Stimulated activated CD8-positive, alpha-beta memory T cell treated with anti-CD3 and anti-CD28 coated beads, Interleukin-7, amount 100 ng/mL, for 48 hours (primary cell): ENCODE results near the gene MRPL55.
A peak's percentile ranks its signal among the peaks of the same experiment; 100 is the strongest.

Source experiments
- DNase-seq, 2 donors: peaks; one replicate each; pipeline ENCODE4 v3.0.0-alpha.2; 2020; ENCODE audit warnings: low read depth in 1 of 2; ENCODE audit errors: extremely low read depth in 1 of 2

The MRPL55 gene

DNA sequence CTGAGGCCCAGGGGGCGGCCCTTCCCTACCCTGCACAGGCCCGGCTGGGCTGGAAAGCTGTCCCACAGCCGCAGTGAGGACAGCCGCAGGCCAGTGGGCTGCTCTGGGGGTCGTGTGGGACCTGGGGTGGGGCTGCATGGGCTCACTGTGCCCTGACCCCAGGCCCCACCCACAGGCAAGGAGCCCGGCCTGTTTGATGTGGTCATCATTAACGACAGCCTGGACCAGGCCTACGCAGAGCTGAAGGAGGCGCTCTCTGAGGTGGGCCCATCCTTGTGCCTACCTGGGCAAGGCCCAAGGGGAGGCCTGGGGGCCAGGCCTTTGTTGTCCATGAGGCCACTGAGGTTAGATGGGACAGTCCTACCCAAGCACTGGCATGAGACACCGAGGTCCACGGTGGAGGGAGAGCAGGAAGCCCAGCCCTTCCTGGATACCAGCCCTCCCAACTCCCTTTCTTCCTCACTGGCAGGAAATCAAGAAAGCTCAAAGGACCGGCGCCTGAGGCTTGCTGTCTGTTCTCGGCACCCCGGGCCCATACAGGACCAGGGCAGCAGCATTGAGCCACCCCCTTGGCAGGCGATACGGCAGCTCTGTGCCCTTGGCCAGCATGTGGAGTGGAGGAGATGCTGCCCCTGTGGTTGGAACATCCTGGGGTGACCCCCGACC, 39.2 kb upstream of the MRPL55 start:
- no peak for DNase-seq

DNA sequence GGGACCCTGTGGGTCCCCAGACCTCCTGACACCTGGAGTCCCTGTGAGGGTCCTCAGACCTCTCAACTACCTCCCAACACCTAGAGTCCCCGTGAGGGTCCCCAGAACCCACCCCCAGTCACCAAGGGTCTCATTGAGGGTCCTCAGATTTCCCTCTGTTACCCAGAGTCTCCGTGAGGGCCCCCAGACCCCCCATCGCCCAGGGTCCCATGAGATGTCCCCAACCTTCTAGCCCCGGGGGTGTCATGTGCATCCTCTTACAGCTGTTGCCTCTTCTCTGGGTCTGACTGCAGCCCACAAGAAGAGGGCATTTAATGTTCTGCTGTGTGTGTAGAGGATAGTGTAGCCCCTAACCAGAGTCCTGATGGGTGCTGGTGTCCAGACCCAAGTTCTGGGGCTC, 38.7 kb upstream of the MRPL55 start:
- no peak for DNase-seq

DNA sequence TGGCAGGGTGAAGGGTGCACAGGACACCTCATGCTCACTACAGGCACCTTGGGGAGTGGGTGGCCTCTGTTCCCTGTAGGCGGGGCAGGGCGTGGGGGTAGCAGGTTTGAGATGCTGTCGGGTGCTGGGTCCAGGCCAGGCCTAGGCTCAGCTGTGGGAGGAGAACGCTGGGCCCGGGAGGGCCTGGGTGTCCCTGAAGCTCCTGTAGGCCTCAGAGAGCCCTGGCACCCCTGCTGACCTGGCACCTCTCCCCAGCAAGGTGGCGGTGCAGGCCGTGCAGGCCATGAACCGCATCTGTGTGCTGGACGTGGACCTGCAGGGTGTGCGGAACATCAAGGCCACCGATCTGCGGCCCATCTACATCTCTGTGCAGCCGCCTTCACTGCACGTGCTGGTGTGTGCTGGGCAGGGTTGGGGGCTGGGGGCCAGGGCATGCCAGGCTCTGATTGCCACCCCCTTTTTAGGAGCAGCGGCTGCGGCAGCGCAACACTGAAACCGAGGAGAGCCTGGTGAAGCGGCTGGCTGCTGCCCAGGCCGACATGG, 38.1 kb upstream of the MRPL55 start:
- no peak for DNase-seq

DNA sequence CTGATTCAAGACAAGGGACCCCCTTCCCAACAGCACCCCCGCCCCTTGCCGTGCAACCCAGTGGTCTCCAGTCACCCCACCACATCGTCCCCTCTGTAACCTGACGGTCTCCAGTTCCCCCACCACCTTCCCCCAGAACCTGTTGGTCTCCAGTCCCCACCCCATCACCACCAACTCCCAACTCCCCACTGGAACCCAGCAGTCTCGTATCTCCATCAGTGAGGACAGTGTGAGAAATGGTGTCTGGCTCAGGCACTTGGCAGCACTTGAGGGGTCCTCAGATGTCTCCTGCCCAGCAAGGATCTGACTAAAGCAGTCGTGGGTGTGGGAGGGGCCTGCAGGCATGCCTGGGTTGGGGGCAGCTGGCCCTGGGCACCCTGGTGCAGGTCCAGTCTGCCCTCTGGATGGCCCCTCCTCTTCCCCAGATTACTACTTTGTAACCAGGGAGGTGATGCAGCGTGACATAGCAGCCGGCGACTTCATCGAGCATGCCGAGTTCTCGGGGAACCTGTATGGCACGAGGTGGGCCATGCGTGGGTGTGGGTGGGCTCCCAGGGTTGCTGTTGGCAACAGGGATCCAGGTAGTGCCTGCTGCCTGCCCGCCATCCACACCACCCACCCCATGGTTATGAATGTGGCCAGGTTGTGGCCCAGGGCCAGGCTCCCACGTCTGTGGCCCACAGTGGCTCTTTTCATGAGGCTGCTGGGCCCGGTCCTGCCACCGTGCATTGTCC, 37.5 kb upstream of the MRPL55 start:
- DNase-seq: no peak

DNA sequence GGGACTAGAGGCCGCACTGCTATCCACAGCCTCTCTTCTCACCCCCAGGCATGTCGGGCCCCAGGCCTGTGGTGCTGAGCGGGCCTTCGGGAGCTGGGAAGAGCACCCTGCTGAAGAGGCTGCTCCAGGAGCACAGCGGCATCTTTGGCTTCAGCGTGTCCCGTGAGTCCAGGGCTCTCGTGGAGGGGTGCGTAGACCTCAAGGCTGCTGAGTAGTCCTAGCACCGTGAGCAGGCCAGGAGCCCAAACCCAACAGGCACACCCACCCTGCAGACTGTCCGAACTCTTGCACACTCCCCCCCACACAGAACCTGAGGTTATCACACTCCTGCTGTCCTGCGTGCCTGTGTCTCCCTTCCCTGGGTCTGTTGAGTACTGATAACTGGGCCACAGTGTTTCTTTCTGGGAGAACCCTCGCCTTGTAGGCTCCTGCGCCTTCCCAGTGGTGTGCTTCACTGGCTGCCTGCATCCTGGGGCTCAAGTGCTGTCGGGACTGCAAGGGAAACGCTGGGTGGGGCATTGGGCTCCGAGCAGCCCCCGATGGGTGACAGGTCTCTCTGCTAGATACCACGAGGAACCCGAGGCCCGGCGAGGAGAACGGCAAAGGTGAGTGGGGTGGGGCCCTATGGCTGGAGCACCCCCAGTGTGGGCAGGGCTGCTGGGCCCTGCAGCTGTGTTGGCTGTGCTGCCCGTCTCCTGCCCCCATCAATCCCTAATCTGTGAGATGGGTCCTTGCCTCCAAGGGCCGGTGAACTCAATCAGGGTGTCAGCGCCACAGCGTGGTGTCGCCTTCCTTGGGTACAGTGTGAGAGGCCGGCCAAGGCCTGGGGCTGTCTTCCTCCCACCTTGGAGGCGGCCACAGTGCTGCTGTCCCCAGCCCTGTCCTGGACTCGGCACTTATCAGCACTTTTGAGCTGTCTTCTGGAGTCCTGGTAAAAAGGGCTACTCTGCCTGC, 36.6 kb upstream of the MRPL55 start:
- DNase-seq: no peak

DNA sequence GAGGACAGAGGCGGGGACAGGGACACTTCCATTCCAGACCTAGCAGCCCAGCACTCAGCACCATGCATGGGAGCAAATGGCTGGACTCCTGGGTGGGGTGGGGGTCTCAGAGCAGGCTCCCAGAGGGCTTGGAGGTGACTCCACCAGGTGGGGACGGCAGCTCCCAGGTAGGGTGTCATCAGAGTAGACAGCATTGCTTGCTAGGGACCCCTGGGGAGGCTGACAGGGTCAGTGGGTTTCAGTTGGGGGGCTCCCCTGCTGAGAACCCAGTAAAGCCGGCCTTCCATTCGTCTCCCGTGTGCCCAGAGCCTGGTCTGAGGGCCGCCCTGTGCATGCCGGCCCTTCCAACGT, 35.9 kb upstream of the MRPL55 start:
- no peak for DNase-seq

DNA sequence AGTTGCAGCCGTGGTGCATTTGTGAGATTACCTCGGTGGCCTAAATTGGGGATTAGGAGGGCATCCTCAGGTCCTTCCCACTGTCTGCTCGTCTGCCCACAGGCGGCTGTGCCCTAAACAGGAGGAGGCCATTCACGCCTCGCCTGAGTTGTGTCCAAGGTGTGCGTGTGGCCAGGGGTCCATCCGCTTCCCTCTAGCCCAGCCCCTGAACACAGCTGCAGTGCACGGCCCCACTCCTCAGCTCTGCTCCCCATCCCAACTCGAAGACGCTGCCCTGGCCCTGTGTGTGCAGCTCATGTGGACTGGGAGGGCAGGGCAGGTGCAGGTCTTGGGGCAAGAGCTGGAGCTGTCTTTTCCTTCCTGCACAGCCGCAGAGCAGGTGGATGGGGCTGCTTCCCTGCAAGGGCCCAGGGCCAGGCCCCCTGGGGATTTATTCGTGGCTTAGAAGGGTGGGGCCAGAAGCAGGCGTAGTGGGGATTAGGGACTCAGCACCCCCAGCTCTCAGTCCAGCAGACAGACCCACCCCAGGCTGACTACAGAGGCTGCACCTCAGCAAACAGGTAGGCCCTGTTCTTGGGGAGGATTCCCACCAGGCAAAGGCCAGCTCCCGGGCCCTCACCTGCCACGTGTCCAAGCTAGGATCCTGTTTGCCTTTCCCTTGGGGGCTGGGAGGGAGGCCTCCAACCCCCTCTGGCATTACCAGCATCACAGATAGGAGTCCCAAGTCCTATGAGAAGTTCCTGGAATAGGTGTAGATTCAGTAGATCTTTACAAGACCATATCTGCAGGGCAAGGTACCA, 35.3 kb upstream of the MRPL55 start:
- DNase-seq: no peak

DNA sequence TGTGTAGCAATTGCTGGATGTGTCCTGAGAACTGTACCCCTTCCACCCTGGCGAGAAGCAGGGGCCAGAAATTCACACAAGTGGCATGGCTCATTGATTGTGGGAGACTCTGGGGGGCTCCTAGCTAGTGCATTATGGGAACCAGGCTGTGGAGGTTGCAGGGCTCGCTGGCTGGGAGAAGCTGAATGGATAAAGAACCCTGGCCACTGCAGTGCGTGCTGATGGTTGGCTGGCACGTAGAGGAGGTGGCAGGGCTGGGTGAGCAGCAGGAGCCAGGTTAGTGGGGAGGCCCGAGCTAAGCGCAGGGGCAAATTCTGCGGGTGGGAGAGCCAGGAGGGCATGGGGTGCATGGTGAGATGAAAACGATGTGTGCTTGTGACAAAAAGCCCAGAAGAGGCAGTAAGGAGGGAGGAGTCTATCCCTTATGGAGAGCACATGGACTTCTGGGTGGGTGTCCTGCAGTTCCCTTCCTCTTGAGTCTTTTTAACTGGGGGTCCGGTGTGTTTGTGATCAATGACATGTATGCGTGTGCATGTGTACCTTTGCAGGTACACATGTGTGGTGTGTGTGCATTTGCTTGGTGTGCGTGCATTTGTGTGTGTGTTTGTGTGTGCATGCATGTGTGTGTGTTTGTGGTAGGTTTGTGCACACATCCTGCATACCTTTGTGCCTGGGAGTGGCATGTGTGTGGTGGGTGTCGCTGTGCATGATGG, 34.5 kb upstream of the MRPL55 start:
- no peak for DNase-seq

DNA sequence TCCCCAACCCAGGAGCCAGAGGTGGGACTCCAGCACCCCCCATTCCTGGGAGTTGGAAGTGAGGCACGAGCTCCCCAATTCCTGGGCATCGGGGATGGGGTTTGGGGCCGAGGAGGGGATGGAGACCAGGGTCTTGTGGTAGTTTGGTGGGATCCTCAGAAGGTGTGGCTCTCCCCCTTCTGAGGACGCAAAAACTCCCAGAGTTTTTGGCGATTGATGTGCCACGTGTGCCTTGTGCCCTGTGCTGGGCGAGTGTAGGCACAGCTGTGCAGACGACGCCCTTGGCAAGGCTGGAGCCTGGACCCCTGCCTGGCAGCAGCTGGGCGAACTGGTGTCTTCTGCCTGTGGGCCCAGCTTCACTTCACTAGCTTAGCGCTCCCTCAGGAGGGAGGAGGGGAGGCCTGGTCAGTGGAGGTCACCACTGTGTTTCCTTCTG, 33.6 kb upstream of the MRPL55 start:
- DNase-seq: no peak

DNA sequence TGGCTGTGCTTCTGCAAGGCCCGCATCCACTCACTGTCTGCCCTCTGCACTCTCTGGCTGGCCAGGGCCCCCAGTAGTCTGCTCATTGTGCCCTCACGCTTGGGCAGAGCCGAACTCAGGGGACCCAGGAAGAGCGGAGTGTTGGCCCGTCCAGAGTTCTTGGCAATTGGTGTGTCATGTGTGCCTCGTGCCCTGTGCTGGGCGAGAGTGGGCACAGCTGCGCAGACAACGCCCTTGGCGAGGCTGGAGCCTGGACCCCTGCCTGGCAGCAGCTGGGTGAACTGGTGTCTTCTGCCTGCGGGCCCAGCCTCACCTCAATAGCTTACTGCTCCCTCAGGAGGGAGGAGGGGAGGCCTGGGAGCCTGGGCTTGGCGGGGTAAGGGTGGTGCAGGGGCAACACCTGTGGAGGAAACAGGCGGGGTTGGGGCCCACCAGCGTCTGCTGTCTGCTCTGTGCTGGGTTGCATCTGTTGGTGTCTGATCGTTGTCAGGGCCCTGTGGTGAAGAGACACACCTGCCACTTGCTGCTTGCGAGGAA, 33.1 kb upstream of the MRPL55 start:
- DNase-seq: no peak

DNA sequence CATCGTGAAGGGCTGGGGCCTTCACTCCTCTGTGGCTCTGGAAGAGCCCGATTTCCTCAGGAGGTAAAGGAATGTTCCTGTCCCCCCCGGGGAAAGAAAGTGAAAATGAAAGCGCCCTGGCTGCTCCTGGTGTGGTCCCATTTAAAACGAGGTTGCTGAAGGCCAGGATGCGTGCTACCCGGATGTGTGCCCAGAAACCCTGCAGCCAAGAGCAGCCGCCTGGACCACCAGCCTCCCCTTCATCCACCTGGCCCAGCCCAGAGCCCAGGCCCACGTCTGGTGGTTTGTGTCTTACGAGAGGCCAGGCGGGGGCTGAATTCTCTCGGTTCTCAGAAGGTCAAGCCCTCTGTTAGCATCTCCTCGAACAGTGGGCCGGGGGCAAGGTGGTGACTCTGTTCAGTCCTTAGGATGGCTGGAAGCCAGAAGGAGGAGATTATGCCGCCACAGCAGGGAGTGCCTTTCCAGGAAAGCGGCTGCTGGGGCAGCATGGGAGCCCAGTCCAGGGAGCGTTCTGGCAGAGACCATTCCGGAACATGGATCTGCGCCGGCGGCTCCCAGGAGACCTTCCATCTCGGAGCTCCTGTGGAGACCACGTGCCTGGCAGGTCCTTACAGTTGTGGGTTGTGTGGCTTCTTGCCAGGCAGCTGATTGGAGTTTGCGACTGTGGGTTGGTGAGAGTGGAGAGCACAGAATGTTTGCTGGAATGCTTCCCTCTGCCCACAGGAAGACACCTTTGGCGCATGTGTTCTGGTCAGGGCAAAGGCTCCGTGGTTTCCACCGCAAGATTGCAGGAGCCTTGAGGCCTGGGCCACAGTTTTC, 32.3 kb upstream of the MRPL55 start:
- no peak for DNase-seq

DNA sequence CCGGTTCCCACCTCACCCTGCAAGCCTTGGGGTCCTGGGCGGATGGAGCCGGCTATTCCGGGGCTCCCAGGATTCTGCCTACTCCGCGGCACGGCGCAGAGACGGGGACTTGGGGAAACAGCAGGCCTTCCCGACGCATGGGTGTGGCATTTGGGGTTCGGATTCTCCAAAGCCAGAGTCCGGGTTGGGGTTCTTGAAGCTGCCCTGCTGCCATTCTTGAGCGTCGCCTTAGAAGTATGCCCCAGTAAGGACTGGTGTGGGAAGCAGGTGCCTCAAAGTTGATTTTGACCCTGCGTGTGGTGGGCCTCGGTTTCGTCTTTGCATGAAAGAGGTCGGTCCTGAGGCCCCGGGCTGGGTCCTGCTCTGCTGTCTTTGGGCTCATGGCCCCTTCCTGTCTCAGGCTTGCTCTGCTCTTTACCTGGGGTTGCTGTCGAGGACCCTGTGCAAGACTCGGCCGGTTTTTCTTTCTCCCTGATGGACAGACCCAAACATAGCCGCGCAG, 31.7 kb upstream of the MRPL55 start:
- DNase-seq: no peak

DNA sequence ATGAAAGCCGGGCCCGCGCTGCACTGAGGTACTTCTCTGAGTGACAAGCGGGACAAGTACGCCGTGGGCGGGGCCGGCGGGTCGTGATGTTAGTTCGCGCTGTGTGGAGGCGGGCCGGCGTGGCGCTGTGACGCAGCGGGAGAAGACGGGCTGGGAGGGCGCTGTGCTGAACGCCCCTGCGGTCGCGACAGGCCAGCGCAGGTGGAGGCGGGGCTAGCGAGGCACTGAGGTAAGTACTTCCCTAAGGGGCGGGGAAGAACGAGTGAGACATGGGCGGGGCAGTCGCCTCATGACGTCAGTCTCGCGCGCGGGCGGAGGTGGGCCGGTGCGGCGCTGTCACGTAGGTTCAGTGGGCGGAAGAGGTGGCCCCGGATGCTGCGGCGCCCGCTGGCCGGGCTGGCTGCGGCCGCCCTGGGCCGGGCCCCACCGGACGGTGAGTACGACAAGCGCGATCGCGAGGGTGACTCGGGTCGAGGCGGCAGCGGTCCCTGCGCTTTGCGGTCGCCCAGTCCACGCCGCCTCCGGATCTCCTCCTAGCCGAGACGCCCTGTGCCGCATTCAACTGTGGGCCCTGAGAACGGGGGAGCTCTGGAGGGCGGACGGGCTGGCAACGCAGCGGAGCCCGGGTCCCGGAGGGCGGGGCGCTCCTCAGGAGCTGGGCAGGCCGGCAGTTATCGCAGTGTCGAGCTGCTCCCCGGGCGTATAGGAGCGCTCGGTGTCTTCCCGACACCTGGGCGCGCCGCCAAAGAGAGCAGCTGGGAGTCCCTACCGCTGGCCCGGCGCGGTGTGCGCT, 31.0 kb upstream of the MRPL55 start, which contains the start of gene GUK1:
GUK1 (plus strand) TSS at position 349 of the 793 bp plus-strand sequence; CDS start at position 373, 24 bp downstream.
- peak; percentile 100 for DNase-seq

DNA sequence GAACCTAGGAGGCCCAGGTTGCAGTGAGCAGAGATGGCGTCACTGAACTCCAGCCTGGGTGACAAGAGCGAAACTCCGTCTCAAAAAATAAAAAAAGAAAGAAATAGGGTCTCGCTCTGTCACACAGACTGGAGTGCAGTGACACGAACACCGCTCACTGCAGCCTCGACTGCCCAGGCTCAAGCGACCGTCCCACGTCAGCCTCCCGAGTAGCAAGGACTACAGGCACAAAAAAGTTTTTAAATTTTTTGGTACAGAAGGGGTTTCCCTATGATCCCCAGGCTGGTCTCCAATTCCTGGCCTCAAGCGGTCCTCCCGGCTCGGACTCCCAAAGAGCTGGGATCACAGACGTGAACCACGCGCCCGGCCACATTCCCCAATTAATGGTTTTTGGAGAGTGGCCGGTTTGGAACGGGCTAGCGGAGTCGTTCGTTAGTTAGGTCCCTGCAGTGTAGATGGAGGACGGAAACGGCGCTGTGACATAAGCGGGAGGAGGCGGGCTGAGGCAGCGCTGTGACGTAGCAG, 30.4 kb upstream of the MRPL55 start:
- DNase-seq: no peak

DNA sequence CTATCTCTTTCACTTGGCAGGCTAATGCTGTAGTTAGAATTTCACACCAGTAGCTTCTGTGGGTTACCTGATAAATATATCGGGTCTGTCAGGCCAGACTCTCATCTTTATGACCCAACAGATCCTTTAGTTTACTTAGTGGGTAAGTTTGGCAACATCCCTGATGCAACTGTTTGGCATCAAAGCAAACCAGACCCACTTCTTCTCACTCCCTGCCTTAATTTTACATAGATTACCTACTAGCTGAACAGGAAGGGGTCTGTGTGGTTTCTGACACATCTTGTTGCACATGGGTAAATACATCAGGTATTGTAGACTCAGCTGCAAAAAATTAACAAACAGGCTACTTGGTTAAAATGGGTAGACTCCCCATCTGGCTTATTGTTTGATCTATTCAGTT, 27.8 kb upstream of the MRPL55 start:
- DNase-seq: no peak

DNA sequence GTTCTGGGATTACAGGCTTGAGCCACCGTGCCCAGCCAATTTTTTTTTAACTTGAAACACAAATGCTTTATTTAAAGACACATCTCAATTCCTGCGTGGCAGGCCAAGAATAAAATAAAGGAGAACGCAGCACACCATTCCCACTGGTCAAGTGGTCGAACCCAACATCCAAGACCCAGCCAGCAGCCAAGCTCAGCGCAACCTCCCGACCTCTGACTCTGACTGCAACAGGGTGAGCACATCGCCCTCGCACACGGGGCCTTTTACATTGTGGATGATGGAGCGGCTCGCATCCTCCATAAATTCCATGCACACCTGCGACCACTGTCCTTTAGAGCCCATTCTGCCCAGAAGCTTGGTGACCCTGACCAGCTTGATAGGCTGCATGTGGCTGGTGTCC, 25.5 kb upstream of the MRPL55 start:
- DNase-seq: no peak

DNA sequence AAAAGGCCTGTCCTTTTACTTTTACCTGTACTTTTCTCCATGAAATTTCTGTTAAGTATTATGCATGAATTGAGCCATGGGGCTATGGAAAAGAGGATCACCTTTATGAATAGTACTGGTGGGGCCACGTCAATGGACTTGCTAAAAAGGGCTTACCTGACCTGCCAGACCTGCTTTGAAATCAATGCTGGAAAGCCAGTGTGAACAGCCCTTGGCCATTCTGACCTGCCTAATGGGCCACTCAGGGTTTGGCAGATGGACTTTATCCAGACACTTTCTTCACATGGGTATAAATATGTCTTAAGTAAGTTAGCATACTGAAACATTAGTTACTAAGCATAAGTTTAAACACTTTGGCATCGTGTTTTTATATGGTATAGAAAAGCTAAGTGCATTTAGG, 22.7 kb upstream of the MRPL55 start:
- DNase-seq: no peak
